ENCODE measurements around the gene ZKSCAN7. TPM values are rescaled to one million over a fixed set of nuclear protein-coding genes. Genes with fewer than 3 reads are reported as not detected.
"Not testable (repeated sequence)": the region's sequence is repeated elsewhere in the genome, so short reads cannot be mapped to it uniquely, and the experiment has no call there.

ZKSCAN7 gene
- total RNA-seq, 2 experiments from 2014 or later, result 1.3 to 1.7 TPM

GRCh38 chr3:44529927-44530326 is 25.1 kb upstream of the ZKSCAN7 start:
- Mint-ChIP-seq H3K27me3 (peaks cover 13% of the 10 kb centered on the region), H3K36me3 (no peaks in the 10 kb centered on the region), H3K4me1 (ENCODE audit: low read depth) (no peaks in the 10 kb centered on the region), H3K4me3 (no peak overlapping the region), H3K9me3 (no peaks in the 10 kb centered on the region), H3K27ac (no peak overlapping the region)
- peak; percentile 23 for DNase-seq
- POLR2A ChIA-PET, result no interaction called here
- CTCF ChIA-PET, result interaction anchor here (0.7 to 1.4 kb wide), 2 partner anchors 188 to 384 kb away, joined by 3 read pairs; no protein-coding TSS in a partner anchor
- intact Hi-C loops (cut with micrococcal nuclease), result loop anchor here (5.0 kb wide), 1 partner anchor 208 kb away; no protein-coding TSS in a partner anchor

- Mint-ChIP-seq H3K27ac (no peak overlapping the region), H3K9me3 (no peaks in the 10 kb centered on the region), H3K36me3 (no peaks in the 10 kb centered on the region), H3K4me3 (no peak overlapping the region), H3K4me1 (ENCODE audit: low read depth) (no peaks in the 10 kb centered on the region), H3K27me3 (peaks cover 15% of the 10 kb centered on the region)
- ChIA-PET CTCF (interaction anchor here (0.6 to 1.2 kb wide), 3 partner anchors 53 to 382 kb away, joined by 3 to 5 read pairs (median 3); no protein-coding TSS in a partner anchor), POLR2A (no interaction called here)
- DNase-seq, result no peak
- intact Hi-C loops (cut with micrococcal nuclease), result loop anchor here (5.0 kb wide), 1 partner anchor 209 kb away; no protein-coding TSS in a partner anchor
These were observed 24.1 kb upstream of the ZKSCAN7 start for GRCh38 chr3:44530911-44531310.

- H3K27ac Mint-ChIP-seq; H3K4me1 Mint-ChIP-seq (ENCODE audit: low read depth); DNase-seq; H3K9me3 Mint-ChIP-seq; H3K36me3 Mint-ChIP-seq; POLR2A ChIA-PET; H3K4me3 Mint-ChIP-seq: not testable (repeated sequence)
- peaks cover 19% of the 10 kb centered on the region for H3K27me3 Mint-ChIP-seq
- CTCF ChIA-PET, result interaction anchor here (2.7 kb wide), 1 partner anchor 378 kb away, joined by 59 read pairs; no protein-coding TSS in a partner anchor
- intact Hi-C loops (cut with micrococcal nuclease), result loop anchor here (5.0 kb wide), 1 partner anchor 212 kb away; no protein-coding TSS in a partner anchor
These were observed 20.3 kb upstream of the ZKSCAN7 start for GRCh38 chr3:44534659-44535058.

- H3K4me3 Mint-ChIP-seq, result no peak overlapping the region
- POLR2A ChIA-PET, result no interaction called here
These were observed 19.6 kb upstream of the ZKSCAN7 start for GRCh38 chr3:44535364-44535763.

DNA sequence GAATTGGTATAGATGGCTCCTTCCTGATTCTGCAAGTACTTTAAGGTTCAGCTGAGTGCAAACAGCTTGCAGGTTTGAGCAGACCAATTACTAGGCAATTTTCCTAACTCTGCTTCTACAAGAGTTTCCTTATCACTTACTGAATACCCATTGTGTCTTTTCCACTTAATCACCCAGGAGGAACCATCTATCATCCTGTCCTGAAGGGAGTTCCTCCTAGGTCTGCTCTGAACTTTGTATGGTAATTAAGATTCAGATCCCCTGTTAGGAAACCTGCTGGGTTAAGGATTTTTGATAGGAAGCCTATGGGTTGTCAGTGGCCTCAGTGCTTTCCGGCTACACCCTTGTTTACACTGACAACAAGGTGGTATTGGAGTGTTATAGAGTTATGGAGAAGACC is 10.2 kb upstream of the ZKSCAN7 start:
- CTCF ChIA-PET, H3K4me3 Mint-ChIP-seq: not testable (repeated sequence)

More at GRCh38 chr3:44535364-44535763, 19.6 kb upstream of the ZKSCAN7 start:
- intact Hi-C loops (cut with micrococcal nuclease), result no loop called here
- Mint-ChIP-seq H3K36me3 (no peaks in the 10 kb centered on the region), H3K9me3 (no peaks in the 10 kb centered on the region), H3K27me3 (peaks cover 19% of the 10 kb centered on the region), H3K4me1 (ENCODE audit: low read depth) (no peaks in the 10 kb centered on the region), H3K27ac (no peak overlapping the region)
- DNase-seq, result no peak
- CTCF ChIA-PET, result interaction anchor here (1.1 kb wide), 1 partner anchor 379 kb away, joined by 3 read pairs; no protein-coding TSS in a partner anchor

DNA sequence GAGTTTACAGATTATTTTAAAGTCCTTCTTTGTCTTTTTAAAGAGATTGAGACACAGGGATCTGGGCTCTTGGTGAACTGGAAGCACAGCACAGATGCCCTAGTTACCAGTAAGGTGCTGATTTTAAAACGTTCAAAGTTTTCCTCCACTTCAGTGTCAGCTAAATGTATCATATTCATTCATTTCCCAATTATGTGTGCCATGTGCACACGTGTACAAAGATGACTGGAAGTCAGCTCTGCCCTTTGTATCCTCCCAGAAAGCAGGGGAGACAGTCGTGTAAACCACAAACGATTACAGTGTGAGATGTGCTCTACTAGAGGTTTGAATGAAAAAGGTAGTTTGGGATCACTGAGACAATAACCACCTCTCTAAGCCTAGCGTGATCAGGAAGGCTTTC is 730 bp downstream of the ZKSCAN7 start:
- Mint-ChIP-seq H3K36me3 (peaks cover 15% of the 10 kb centered on the region), H3K4me3 (peak overlapping the region; percentile 82), H3K9me3 (peaks cover 5% of the 10 kb centered on the region), H3K4me1 (ENCODE audit: low read depth) (peaks cover 15% of the 10 kb centered on the region), H3K27ac (no peak overlapping the region), H3K27me3 (no peaks in the 10 kb centered on the region)
- ChIA-PET POLR2A (interaction anchor here (1.0 to 1.4 kb wide), 2 partner anchors 45 to 217 kb away, joined by 3 to 5 read pairs; partner anchors contain the start of gene TCAIM), CTCF (interaction anchor here (1.7 kb wide), 1 partner anchor 359 kb away, joined by 5 read pairs; no protein-coding TSS in a partner anchor)
- intact Hi-C loops (cut with micrococcal nuclease), result no loop called here
- peak; percentile 10 for DNase-seq

More for the DNA sequence above, 10.2 kb upstream of the ZKSCAN7 start:
- H3K4me1 Mint-ChIP-seq (ENCODE audit: low read depth); intact Hi-C loops (cut with micrococcal nuclease); H3K36me3 Mint-ChIP-seq; H3K27me3 Mint-ChIP-seq; H3K9me3 Mint-ChIP-seq; H3K27ac Mint-ChIP-seq; DNase-seq; POLR2A ChIA-PET: not testable (repeated sequence)

GRCh38 chr3:44557074-44557473 is 2.1 kb downstream of the ZKSCAN7 start:
- H3K4me3 Mint-ChIP-seq, result no peak overlapping the region
- H3K9me3 Mint-ChIP-seq, result peaks cover 15% of the 10 kb centered on the region
- DNase-seq, result no peak
- ChIA-PET CTCF (no interaction called here), POLR2A (no interaction called here)
- H3K4me1 Mint-ChIP-seq (ENCODE audit: low read depth), result peaks cover 15% of the 10 kb centered on the region
- intact Hi-C loops (cut with micrococcal nuclease), result no loop called here
- no peak overlapping the region for H3K27ac Mint-ChIP-seq
- H3K27me3 Mint-ChIP-seq, result no peaks in the 10 kb centered on the region
- peaks cover 28% of the 10 kb centered on the region for H3K36me3 Mint-ChIP-seq

- Mint-ChIP-seq H3K4me1 (ENCODE audit: low read depth) (peaks cover 4% of the 10 kb centered on the region), H3K9me3 (peaks cover 18% of the 10 kb centered on the region), H3K4me3 (no peak overlapping the region), H3K27ac (no peak overlapping the region), H3K27me3 (no peaks in the 10 kb centered on the region), H3K36me3 (peaks cover 52% of the 10 kb centered on the region)
- intact Hi-C loops (cut with micrococcal nuclease), result no loop called here
- DNase-seq, result no peak
- CTCF ChIA-PET, result no interaction called here
- POLR2A ChIA-PET, result no interaction called here
These were observed 6.1 kb downstream of the ZKSCAN7 start for GRCh38 chr3:44561076-44561475.

DNA sequence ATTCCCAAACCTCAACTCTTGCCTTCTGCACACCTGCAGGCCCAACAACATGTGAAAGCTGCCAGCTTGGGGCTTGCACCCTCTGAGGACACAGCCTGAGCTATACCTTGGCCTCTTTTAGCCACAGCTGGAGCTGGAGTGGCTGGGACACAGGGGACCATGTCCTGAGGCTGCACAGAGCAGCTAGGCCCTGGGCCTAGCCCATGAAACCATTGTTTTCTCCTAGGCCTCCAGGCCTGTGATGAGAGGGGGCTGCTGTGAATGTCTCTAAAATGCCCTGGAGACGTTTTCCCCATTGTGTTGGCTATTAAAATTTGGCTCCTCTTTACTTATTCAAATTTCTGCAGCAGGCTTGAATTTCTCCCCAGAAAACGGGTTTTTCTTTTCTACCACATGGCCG is 7.2 kb downstream of the ZKSCAN7 start:
- CTCF ChIA-PET, result no interaction called here
- intact Hi-C loops (cut with micrococcal nuclease), result no loop called here

GRCh38 chr3:44568561-44568960 is 13.6 kb downstream of the ZKSCAN7 start:
- intact Hi-C loops (cut with micrococcal nuclease), result no loop called here
- no peak for DNase-seq
- H3K4me3 Mint-ChIP-seq, result no peak overlapping the region
- H3K36me3 Mint-ChIP-seq, result peaks cover 75% of the 10 kb centered on the region
- no peak overlapping the region for H3K27ac Mint-ChIP-seq
- no peaks in the 10 kb centered on the region for H3K27me3 Mint-ChIP-seq
- ChIA-PET CTCF (no interaction called here), POLR2A (no interaction called here)
- peaks cover 62% of the 10 kb centered on the region for H3K9me3 Mint-ChIP-seq
- no peaks in the 10 kb centered on the region for H3K4me1 Mint-ChIP-seq (ENCODE audit: low read depth)

More for the DNA sequence above, 7.2 kb downstream of the ZKSCAN7 start:
- Mint-ChIP-seq H3K36me3 (peaks cover 58% of the 10 kb centered on the region), H3K27ac (no peak overlapping the region), H3K4me1 (ENCODE audit: low read depth) (no peaks in the 10 kb centered on the region), H3K9me3 (peaks cover 20% of the 10 kb centered on the region), H3K27me3 (no peaks in the 10 kb centered on the region), H3K4me3 (no peak overlapping the region)
- POLR2A ChIA-PET, result no interaction called here
- no peak for DNase-seq

DNA sequence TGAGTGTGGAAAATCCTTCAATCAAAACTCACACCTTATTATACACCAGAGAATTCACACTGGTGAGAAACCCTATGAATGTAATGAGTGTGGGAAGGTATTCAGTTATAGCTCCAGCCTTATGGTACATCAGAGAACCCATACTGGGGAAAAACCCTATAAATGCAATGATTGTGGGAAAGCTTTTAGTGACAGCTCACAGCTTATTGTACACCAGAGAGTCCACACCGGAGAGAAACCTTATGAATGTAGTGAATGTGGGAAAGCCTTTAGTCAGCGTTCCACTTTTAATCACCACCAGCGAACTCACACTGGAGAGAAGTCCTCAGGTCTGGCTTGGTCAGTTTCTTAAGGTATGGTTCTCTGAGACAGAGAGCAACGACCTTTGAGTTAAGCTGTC is 16.0 kb downstream of the ZKSCAN7 start:
- CTCF ChIA-PET, result no interaction called here
- POLR2A ChIA-PET, result no interaction called here
- no peak for DNase-seq
- Mint-ChIP-seq H3K4me3 (no peak overlapping the region), H3K27ac (no peak overlapping the region), H3K27me3 (no peaks in the 10 kb centered on the region), H3K4me1 (ENCODE audit: low read depth) (no peaks in the 10 kb centered on the region), H3K9me3 (peaks cover 62% of the 10 kb centered on the region), H3K36me3 (peaks cover 59% of the 10 kb centered on the region)
- intact Hi-C loops (cut with micrococcal nuclease), result no loop called here

GRCh38 chr3:44576613-44577012 is 21.6 kb downstream of the ZKSCAN7 start:
- CTCF ChIA-PET, result interaction anchor here (0.6 kb wide), 1 partner anchor 21 kb away, joined by 3 read pairs; no protein-coding TSS in a partner anchor

GRCh38 chr3:44577354-44577952 is 22.5 kb downstream of the ZKSCAN7 start:
- CTCF ChIA-PET, POLR2A ChIA-PET: not testable (repeated sequence)

More at GRCh38 chr3:44576613-44577012, 21.6 kb downstream of the ZKSCAN7 start:
- POLR2A ChIA-PET, result no interaction called here
- H3K27ac Mint-ChIP-seq, result no peak overlapping the region
- H3K27me3 Mint-ChIP-seq, result peaks cover 2% of the 10 kb centered on the region
- no peak overlapping the region for H3K4me3 Mint-ChIP-seq
- no peak for DNase-seq
- H3K9me3 Mint-ChIP-seq, result peaks cover 46% of the 10 kb centered on the region
- H3K36me3 Mint-ChIP-seq, result peaks cover 26% of the 10 kb centered on the region
- intact Hi-C loops (cut with micrococcal nuclease), result no loop called here
- H3K4me1 Mint-ChIP-seq (ENCODE audit: low read depth), result no peaks in the 10 kb centered on the region

More at GRCh38 chr3:44577354-44577952, 22.5 kb downstream of the ZKSCAN7 start:
- H3K27me3 Mint-ChIP-seq; H3K4me1 Mint-ChIP-seq (ENCODE audit: low read depth); H3K4me3 Mint-ChIP-seq; intact Hi-C loops (cut with micrococcal nuclease); DNase-seq; H3K27ac Mint-ChIP-seq: not testable (repeated sequence)
- peaks cover 38% of the 10 kb centered on the region for H3K9me3 Mint-ChIP-seq
- peaks cover 23% of the 10 kb centered on the region for H3K36me3 Mint-ChIP-seq
